ENCODE data around the gene C12orf75. TPM values are rescaled to one million over a fixed set of nuclear protein-coding genes. Genes with fewer than 3 reads are reported as not detected.

Gene C12orf75
- total RNA-seq, 2 donors from 2014 or later: 43.7 to 57.0 TPM

DNA sequence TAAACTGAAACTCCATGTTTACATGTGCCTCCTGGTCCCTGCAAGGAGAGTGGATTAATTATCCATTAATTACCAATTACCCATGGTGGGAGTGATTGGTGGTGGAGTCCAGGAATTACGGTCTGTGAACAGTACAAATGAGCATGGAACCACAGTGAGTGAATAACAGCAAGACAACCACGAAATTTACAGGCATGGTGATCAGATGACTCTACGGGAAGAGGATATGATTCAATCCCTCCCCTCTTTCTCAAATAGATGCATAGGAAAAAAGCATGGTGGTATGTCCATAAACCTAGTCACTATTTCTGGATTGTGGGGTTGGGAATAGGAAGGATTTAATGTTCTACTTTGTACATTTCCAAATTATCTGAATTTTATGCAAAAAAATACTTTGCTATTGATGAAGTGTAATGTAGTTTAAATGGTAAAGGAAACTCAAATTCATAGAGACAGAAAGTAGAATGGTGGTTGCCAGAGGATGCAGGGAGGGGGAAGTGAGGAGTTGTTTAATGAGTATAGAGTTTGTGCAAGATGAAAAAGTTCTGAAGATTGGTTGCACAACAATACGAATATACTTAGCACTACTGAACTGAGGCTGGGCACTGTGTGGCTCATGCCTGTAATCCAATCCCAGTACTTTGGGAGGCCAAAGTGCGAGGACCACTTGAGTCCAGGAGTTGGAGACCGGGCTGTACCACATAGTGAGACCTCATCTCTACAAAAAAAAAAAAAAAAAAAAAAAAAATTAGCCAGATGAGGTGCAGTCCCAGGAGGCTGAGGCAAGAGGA is 41.2 kb upstream of the C12orf75 start:
- H3K27ac ChIP-seq (ENCODE audit: low read depth, low read length): no peak overlapping the region
- Mint-ChIP-seq H3K36me3 (ENCODE audit: low read depth) (no peaks in the 10 kb centered on the region), H3K9me3 (no peaks in the 10 kb centered on the region), H3K27ac (no peak overlapping the region), H3K4me3 (no peak overlapping the region), H3K27me3 (ENCODE audit: insufficient read depth) (peaks cover 6% of the 10 kb centered on the region), H3K4me1 (no peaks in the 10 kb centered on the region)
- H3K4me1 ChIP-seq (ENCODE audit: control insufficient read depth, insufficient read depth, low read length): no peaks in the 10 kb centered on the region
- no peaks in the 10 kb centered on the region for H3K36me3 ChIP-seq (ENCODE audit: control insufficient read depth, insufficient read depth, low read length)
- no peaks in the 10 kb centered on the region for H3K27me3 ChIP-seq (ENCODE audit: control insufficient read depth, insufficient read depth, low read length, poor library complexity, severe bottlenecking)
- H3K9ac ChIP-seq (ENCODE audit: extremely low read depth, low read length, poor library complexity, severe bottlenecking): no peak overlapping the region
- H3K4me3 ChIP-seq (ENCODE audit: low read length): no peak overlapping the region
- WGBS, 2 experiments (ENCODE audit: insufficient coverage in 1 of 2, insufficient read length in 1 of 2): 74 to 94% methylated on average over 2 to 6 of the region's 6 CpGs
- DNase-seq: no peak
- TF ChIP-seq, protein P1, sequence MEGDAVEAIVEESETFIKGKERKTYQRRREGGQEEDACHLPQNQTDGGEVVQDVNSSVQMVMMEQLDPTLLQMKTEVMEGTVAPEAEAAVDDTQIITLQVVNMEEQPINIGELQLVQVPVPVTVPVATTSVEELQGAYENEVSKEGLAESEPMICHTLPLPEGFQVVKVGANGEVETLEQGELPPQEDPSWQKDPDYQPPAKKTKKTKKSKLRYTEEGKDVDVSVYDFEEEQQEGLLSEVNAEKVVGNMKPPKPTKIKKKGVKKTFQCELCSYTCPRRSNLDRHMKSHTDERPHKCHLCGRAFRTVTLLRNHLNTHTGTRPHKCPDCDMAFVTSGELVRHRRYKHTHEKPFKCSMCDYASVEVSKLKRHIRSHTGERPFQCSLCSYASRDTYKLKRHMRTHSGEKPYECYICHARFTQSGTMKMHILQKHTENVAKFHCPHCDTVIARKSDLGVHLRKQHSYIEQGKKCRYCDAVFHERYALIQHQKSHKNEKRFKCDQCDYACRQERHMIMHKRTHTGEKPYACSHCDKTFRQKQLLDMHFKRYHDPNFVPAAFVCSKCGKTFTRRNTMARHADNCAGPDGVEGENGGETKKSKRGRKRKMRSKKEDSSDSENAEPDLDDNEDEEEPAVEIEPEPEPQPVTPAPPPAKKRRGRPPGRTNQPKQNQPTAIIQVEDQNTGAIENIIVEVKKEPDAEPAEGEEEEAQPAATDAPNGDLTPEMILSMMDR (conservative IDR thresholded peaks at IDR 0.05): no peak
- H3K9me3 ChIP-seq (ENCODE audit: control insufficient read depth, low read length): no peaks in the 10 kb centered on the region

DNA sequence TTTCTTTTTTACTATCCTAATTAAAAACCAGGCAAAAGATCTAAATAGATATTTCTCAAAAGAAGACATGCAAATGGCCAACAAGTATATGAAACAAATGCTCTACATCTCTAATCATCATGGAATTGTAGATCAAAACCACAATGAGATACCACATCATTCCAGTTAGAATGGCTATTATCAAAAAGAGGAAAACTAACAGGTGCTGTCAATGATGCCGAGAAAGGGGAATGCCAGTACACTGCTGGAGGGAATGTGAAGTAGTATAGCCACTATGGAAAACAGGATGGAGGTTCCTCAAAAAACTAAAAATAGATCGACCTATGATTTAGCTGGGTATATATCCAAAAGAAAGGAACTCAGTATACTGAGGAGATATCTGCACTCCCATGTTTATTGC is 39.0 kb upstream of the C12orf75 start:
- 89 to 97% methylated on average over 2 of the region's 2 CpGs for WGBS, 2 experiments (ENCODE audit: insufficient coverage in 1 of 2, insufficient read length in 1 of 2)
- H3K4me1 ChIP-seq (ENCODE audit: control insufficient read depth, insufficient read depth, low read length): no peaks in the 10 kb centered on the region

DNA sequence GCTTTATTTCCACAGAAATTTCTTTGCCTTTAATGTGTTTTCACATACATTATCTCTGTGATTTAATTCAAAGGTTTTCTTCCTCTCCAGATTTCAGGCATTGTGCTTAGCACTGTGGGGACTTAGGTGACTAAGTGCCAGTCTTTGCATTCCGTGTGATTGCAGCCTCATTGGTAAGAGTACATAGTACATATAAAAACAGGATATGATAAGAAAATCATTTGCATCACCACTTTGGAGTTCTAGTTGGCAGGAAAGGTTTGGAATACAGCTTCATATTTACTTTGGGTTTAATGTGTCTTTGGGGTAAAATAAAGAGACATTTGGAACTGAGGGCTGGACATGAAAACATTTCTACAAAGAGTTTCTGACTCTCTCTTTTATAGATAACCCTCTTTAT is 37.8 kb upstream of the C12orf75 start:
- Mint-ChIP-seq H3K9me3 (peaks cover 3% of the 10 kb centered on the region), H3K4me3 (no peak overlapping the region), H3K36me3 (ENCODE audit: low read depth) (no peaks in the 10 kb centered on the region), H3K27me3 (ENCODE audit: insufficient read depth) (no peaks in the 10 kb centered on the region), H3K4me1 (no peaks in the 10 kb centered on the region), H3K27ac (no peak overlapping the region)
- no peaks in the 10 kb centered on the region for H3K4me1 ChIP-seq (ENCODE audit: control insufficient read depth, insufficient read depth, low read length)
- H3K27ac ChIP-seq (ENCODE audit: low read depth, low read length): no peak overlapping the region
- no peak overlapping the region for H3K4me3 ChIP-seq (ENCODE audit: low read length)
- H3K27me3 ChIP-seq (ENCODE audit: control insufficient read depth, insufficient read depth, low read length, poor library complexity, severe bottlenecking): no peaks in the 10 kb centered on the region
- H3K9me3 ChIP-seq (ENCODE audit: control insufficient read depth, low read length): no peaks in the 10 kb centered on the region
- WGBS, 2 experiments (ENCODE audit: insufficient coverage in 1 of 2, insufficient read length in 1 of 2): 80% methylated on average over 1 of the region's 1 CpG; no CpG with 5 or more reads in 1 of the 2 experiments
- no peaks in the 10 kb centered on the region for H3K36me3 ChIP-seq (ENCODE audit: control insufficient read depth, insufficient read depth, low read length)
- TF ChIP-seq, protein P1 (conservative IDR thresholded peaks at IDR 0.05): no peak
- no peak for DNase-seq
- H3K9ac ChIP-seq (ENCODE audit: extremely low read depth, low read length, poor library complexity, severe bottlenecking): no peak overlapping the region

More for the DNA sequence above, 39.0 kb upstream of the C12orf75 start:
- no peak for DNase-seq
- no peaks in the 10 kb centered on the region for H3K27me3 Mint-ChIP-seq (ENCODE audit: insufficient read depth)
- H3K27ac Mint-ChIP-seq: no peak overlapping the region
- no peaks in the 10 kb centered on the region for H3K36me3 ChIP-seq (ENCODE audit: control insufficient read depth, insufficient read depth, low read length)
- H3K27me3 ChIP-seq (ENCODE audit: control insufficient read depth, insufficient read depth, low read length, poor library complexity, severe bottlenecking): no peaks in the 10 kb centered on the region
- TF ChIP-seq, protein P1 (conservative IDR thresholded peaks at IDR 0.05): no peak
- H3K9ac ChIP-seq (ENCODE audit: extremely low read depth, low read length, poor library complexity, severe bottlenecking): no peak overlapping the region
- no peak overlapping the region for H3K4me3 ChIP-seq (ENCODE audit: low read length)
- no peaks in the 10 kb centered on the region for H3K9me3 Mint-ChIP-seq
- no peak overlapping the region for H3K4me3 Mint-ChIP-seq
- no peaks in the 10 kb centered on the region for H3K9me3 ChIP-seq (ENCODE audit: control insufficient read depth, low read length)
- H3K27ac ChIP-seq (ENCODE audit: low read depth, low read length): no peak overlapping the region
- no peaks in the 10 kb centered on the region for H3K36me3 Mint-ChIP-seq (ENCODE audit: low read depth)
- no peaks in the 10 kb centered on the region for H3K4me1 Mint-ChIP-seq
